GM19193 (cell line): Measurements from ENCODE around the gene LUZP1.
A peak's percentile ranks its signal among the peaks of the same experiment; 100 is the strongest.

ENCODE experiments used
- POLR2A ChIP-seq: IDR thresholded peaks from 4 replicates; pipeline ENCODE4 v1.6.1; 2011; ENCODE audit not compliant: insufficient read depth, insufficient read length; ENCODE audit errors: extremely low read depth

The LUZP1 gene

GRCh38 chr1:23196627-23197328 is 28.1 kb upstream of the LUZP1 start:
- no peak for TF ChIP-seq POLR2A

- TF ChIP-seq POLR2A = no peak
These were observed 25.7 kb upstream of the LUZP1 start for GRCh38 chr1:23194119-23194984.

GRCh38 chr1:23193391-23194118 is 24.9 kb upstream of the LUZP1 start:
- TF ChIP-seq POLR2A = no peak

- no peak for TF ChIP-seq POLR2A
These were observed 22.5 kb upstream of the LUZP1 start for GRCh38 chr1:23191199-23191598.

- no peak for TF ChIP-seq POLR2A
These were observed 19.8 kb upstream of the LUZP1 start for GRCh38 chr1:23188434-23188884.

GRCh38 chr1:23187637-23188036 is 19.0 kb upstream of the LUZP1 start:
- TF ChIP-seq POLR2A = no peak

- no peak for TF ChIP-seq POLR2A
These were observed 16.7 kb upstream of the LUZP1 start for GRCh38 chr1:23185381-23185780.

GRCh38 chr1:23184212-23184934 is 15.7 kb upstream of the LUZP1 start:
- TF ChIP-seq POLR2A = no peak

- TF ChIP-seq POLR2A = no peak
These were observed 11.2 kb upstream of the LUZP1 start for GRCh38 chr1:23179862-23180261.

GRCh38 chr1:23178950-23179349 is 10.3 kb upstream of the LUZP1 start:
- no peak for TF ChIP-seq POLR2A

GRCh38 chr1:23178414-23178813 is 9.8 kb upstream of the LUZP1 start:
- no peak for TF ChIP-seq POLR2A

- peak; percentile 59 for TF ChIP-seq POLR2A
These were observed 9.1 kb upstream of the LUZP1 start for GRCh38 chr1:23177438-23178380.

GRCh38 chr1:23177031-23177430 is 8.4 kb upstream of the LUZP1 start:
- no peak for TF ChIP-seq POLR2A
